D721Med (cell line): ENCODE results near the gene GGTA1.
"Not testable (repeated sequence)": the region's sequence is repeated elsewhere in the genome, so short reads cannot be mapped to it uniquely, and the experiment has no call there.

ENCODE experiments used
- DNase-seq: peaks from one replicate; pipeline ENCODE4 v3.0.0; 2011; ENCODE audit warnings: low spot score; ENCODE audit not compliant: insufficient read length
- FAIRE-seq: peaks from 2 replicates; lab custom pipeline; 2011; peaks lifted over from hg19 to GRCh38; lab: Jason Lieb, UNC
- CTCF ChIP-seq: IDR thresholded peaks from 2 replicates; pipeline ENCODE4 v1.5.1; 2012; ENCODE audit warnings: mild to moderate bottlenecking, control low read depth; ENCODE audit not compliant: insufficient read depth; ENCODE audit errors: missing control alignments

GGTA1 gene

GRCh38 chr9:121459513-121459912, 40.1 kb downstream of the GGTA1 start:
- no peak for TF ChIP-seq CTCF
- DNase-seq (no peak), FAIRE-seq (no peak)

DNA sequence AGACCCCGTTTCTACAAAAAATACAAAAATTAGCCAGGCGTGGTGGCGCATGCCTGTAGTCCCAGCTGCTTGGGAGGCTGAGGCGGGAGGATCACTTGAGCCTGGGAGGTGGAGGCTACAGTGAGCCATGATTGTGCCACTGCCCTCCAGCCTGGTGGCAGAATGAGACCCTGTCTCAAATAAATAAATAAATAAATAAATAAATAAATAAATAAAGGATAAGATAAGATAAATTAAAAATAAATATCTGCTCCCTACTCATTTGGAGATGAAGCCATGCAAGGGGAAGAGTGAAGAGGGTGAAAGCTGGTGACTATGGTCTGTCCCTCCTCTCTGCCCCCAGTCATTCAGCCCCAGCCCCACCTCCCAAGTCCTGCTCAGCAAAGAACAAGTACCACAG, 41.2 kb downstream of the GGTA1 start:
- not testable (repeated sequence) for DNase-seq, FAIRE-seq

- DNase-seq (no peak), FAIRE-seq (no peak)
- no peak for TF ChIP-seq CTCF
Observed at GRCh38 chr9:121455527-121456239, 44.0 kb downstream of the GGTA1 start.

DNA sequence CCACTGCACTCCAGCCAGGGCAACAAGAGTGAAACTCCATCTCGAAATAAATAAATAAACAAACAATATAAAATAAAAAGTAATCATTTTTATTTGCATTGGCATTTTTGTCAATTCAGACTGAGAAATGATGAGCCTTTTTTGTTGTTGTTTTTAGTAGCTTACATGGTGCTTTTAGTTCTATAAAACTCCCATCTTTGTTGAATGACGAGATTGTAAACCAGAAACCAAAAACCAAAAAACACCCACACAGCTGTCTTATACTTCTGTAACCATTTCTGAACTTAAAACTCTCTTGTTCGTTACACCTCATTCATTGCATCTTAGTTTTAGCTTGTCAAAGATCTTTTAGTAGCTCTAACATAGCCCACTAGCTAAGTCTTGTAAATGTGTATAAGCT, 44.7 kb downstream of the GGTA1 start:
- DNase-seq (no peak), FAIRE-seq (no peak)
- TF ChIP-seq CTCF, result no peak

GRCh38 chr9:121453232-121453892, 46.3 kb downstream of the GGTA1 start:
- FAIRE-seq, result no peak

GRCh38 chr9:121452085-121452484, 47.6 kb downstream of the GGTA1 start:
- DNase-seq (no peak), FAIRE-seq (no peak)
- no peak for TF ChIP-seq CTCF

More at GRCh38 chr9:121453232-121453892, 46.3 kb downstream of the GGTA1 start:
- no peak for DNase-seq
- no peak for TF ChIP-seq CTCF

DNA sequence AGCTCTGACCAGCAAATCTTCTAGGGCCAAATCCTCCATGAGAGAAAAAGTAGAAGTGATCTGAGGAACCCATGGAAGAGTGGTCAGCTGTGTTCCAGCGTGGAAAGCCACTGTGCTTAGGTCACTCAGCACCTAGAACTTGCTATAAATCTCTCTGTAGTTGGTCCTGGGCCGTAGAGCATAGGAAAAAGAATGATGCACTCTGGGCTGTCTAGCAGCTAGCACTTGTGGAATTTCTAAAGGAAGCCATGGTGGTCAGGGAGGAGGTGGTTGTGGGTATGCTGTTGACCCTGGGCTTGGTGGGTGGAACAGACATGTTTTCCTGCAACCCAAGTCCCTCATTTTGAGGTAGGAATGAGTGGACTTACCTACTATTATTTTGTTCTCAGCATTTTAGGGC, 48.1 kb downstream of the GGTA1 start:
- no peak for DNase-seq
- FAIRE-seq, result no peak
- no peak for TF ChIP-seq CTCF
